ENCODE data around the gene DERA. TPM values are rescaled to one million over a fixed set of nuclear protein-coding genes. Genes with fewer than 3 reads are reported as not detected.

DERA gene
- total RNA-seq, 4 donors from 2014 or later = 33.0 to 49.1 (median 43.4) TPM

DNA sequence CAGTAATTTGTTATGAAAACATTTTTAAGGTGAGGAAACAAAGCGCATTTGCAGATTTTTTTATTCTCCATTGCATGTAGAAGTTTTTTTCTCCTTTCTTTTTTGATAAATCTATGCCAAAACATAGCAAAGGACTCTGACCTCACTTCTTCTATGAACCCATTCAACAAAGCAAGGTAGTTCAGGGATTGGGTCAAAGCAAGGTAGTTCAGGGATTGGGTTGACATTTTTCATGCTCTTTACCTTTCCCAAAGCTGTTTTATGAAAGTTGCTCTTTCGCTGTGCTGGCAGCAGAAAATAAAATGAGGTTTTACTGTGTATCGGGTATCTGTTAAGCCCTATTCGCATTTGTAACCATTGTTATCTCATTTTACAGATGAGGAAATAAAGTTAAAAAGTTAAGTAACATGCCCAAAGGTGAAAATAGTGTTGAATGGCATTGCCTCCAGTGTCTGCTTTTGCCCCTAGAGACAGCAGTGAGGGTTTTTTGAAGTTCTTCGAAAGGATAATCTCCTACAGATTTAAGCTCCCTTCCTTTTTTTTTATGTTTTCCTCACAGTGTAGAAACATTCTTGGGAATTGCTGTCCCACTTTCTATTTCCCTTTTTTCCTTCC lies 18.4 kb upstream of the DERA start:
- TF ChIP-seq, protein P1, sequence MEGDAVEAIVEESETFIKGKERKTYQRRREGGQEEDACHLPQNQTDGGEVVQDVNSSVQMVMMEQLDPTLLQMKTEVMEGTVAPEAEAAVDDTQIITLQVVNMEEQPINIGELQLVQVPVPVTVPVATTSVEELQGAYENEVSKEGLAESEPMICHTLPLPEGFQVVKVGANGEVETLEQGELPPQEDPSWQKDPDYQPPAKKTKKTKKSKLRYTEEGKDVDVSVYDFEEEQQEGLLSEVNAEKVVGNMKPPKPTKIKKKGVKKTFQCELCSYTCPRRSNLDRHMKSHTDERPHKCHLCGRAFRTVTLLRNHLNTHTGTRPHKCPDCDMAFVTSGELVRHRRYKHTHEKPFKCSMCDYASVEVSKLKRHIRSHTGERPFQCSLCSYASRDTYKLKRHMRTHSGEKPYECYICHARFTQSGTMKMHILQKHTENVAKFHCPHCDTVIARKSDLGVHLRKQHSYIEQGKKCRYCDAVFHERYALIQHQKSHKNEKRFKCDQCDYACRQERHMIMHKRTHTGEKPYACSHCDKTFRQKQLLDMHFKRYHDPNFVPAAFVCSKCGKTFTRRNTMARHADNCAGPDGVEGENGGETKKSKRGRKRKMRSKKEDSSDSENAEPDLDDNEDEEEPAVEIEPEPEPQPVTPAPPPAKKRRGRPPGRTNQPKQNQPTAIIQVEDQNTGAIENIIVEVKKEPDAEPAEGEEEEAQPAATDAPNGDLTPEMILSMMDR (IDR thresholded peaks at IDR 0.05; ENCODE audit: low read depth) = no peak

DNA sequence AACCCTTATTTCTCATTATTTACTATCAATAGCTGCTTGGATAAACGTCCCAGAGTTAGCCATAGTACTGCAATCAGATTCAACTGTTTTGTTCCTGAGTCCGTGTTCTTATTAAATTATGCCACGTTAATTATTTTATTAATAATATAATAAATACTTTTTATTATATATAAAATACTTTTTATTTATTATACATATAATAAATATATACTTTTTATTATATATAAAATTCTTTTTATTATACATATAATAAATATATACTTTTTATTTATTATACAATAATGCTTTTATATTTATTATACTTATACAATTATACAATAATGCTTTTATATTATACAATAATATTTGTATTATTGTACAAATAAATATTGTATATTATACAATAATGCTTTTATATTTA lies 17.9 kb upstream of the DERA start:
- TF ChIP-seq, protein P1 (IDR thresholded peaks at IDR 0.05; ENCODE audit: low read depth) = no peak

DNA sequence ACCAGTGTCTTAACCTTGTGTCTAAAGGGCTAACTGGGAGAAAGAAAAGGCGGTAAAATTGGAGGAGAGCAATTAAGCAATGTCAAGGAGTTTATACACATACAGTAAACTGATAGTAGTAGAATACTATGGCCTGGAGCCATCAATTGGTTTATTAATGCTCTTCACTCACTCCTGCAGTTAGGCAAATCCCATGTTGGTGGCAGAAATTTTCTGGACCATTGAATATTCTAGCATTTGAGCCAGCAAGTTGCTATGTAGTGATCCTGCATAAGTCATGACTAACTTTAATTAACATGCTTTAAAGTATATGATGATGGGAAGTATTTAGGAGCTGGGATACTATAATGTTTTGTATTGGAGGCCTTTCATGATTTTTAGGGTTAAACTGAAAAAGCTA lies 14.3 kb upstream of the DERA start:
- TF ChIP-seq, protein P1 (IDR thresholded peaks at IDR 0.05; ENCODE audit: low read depth) = no peak

DNA sequence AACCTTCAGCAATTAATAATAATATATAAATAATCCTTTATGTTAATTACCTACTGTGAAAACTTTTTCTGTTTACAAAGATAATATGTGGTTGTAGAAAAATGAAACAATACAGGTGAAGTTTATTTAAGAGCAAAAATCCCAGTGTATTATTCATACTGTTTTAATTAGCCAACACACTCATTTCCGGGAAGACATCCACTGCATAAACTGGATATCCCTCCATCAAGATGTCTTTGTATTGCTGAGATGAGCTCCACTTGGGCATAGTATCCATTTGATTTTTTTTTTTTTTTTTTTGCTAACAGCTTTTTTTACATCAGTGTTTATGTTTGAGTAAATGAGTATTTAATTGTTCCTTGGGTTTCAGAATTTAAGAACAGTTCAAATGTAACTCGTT lies 13.7 kb upstream of the DERA start:
- TF ChIP-seq, protein P1 (IDR thresholded peaks at IDR 0.05; ENCODE audit: low read depth) = no peak

DNA sequence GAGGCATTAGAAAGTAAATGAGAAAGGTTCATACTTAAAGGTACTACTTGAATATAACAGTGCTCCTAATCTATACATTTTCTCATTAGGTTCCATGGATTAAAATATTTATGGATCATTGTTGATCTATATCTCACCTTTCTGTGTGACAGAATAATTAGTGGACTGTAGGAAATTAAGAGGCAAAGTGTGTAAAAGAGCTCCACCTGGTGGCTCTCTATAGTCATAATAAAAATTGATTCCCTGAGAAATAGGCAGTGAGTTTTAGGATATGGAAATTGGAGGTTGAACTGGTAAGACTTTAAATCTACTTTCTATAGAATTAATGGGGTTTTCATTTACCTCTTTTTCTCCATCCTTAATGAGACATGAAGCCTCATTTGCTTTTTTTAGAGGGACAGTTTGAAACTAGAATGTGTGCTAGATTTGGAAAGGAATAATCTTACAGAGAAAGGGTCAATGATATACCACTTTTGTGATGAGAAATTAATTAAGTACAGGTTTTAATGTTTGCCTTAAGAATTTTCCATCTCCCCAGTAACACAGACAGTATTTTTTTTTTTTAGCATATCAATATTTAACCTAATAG lies 11.8 kb upstream of the DERA start:
- TF ChIP-seq, protein P1 (IDR thresholded peaks at IDR 0.05; ENCODE audit: low read depth) = no peak

DNA sequence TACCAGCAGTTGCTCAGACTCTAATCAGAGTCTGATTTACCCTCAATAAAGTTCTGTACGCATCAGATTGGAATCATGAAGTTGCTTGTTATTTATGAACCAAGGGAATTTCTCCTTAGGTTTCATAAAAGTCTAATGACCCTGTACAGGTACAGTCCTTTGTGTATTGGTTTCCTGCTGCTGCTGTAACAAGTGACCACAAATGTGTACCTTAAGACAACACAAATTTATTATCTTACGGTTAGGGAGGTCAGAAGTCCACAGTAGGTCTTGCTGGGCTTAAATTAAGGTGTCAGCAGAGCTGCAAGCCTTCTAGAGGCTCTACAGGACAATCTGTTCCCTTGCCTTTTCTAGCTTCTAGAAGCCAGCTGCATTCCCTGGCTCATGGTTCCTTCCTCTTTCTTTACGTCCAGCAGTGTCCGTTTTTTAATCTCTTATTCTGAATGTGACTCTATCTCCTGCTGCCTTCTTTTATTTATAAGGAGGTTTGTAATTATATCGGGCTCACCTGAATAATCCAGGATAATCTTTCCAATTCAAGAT lies 6.7 kb upstream of the DERA start:
- TF ChIP-seq, protein P1 (IDR thresholded peaks at IDR 0.05; ENCODE audit: low read depth) = no peak

DNA sequence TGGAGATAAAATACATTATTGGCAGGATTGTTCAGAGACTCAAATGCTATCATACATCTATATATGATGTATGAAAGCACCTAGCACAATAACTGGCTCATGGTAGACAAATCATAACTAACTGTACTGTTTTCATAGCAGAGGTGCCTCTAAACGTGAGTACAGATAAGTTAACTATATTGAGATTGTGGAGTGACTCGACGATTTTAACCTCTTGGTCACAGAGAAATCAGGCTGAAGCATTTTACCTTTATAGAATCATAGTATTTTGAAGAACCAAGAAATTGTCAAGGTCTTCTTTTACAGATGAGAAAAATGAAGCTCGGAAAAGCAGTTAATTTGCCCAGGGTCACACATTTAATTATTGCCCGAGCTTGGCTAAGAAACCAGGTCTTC lies 666 bp upstream of the DERA start:
- TF ChIP-seq, protein P1 (IDR thresholded peaks at IDR 0.05; ENCODE audit: low read depth) = no peak
